DMS153 (cell line): Measurements from ENCODE around the gene CLK2.

Experiments used
- DNase-seq: peaks from one replicate; lab custom pipeline; 2025; lab: John Stamatoyannopoulos, UW

CLK2 gene

DNA sequence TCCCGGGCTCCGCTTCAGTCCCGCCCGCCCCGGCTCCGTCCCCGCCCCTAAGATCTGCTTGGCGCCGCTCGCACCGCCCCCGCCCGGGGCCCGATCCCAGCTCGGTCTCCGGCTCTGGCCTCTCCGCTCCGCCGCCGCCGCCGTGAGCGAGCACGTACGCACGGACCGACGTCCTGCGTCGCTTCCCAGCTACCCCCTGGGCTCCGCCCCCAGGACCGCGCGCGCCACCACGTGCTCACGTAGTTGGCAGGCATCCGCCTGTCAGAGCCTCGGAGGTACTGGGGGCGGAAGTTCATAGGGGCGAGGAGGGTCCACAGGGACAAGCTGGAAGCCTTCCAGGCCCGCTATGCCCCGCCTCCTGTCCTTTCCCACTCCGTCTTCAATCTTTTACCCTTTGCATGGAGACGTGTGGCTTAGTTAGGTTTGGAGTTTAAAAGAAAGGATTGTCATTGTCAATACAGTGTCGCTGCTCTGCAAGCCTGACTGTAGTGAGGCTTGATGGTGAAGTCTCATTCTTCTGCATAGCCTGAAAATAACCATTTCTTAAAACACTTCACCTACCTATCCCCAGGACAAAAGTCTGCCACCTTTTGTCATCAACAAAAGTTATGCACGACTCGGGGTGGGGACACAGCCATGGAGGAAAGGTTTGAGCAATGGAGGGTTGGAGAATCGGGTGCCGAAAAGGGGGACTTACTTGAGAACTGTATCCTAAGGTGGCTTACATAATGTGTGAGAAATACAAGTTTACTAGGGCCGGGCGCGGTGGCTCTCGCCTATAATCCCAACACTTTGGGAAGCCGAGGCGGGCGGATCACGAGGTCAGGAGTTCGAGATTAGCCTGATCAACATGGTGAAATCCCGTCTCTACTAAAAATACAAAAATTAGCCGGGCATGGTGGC is at the start of gene CLK2:
CLK2 (minus strand) TSS at position 162 of the 903 bp plus-strand sequence. CDS start 2,527 bp downstream, outside the sequence.
- peak; percentile 98 for DNase-seq

DNA sequence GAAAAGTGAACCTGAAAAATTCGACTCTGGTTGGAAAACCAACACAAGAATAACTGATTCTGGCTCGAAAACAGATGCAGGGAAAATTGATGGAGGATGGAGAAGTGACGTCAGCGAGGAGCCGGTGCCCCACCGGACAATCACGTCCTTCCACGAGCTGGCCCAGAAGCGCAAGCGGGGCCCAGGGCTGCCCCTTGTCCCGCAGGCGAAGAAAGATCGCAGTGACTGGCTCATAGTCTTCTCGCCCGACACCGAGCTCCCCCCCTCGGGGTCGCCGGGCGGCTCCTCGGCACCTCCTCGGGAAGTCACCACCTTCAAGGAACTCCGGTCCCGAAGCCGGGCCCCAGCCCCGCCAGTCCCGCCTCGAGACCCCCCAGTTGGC is 49.3 kb upstream of the CLK2 start:
- DNase-seq = no peak

DNA sequence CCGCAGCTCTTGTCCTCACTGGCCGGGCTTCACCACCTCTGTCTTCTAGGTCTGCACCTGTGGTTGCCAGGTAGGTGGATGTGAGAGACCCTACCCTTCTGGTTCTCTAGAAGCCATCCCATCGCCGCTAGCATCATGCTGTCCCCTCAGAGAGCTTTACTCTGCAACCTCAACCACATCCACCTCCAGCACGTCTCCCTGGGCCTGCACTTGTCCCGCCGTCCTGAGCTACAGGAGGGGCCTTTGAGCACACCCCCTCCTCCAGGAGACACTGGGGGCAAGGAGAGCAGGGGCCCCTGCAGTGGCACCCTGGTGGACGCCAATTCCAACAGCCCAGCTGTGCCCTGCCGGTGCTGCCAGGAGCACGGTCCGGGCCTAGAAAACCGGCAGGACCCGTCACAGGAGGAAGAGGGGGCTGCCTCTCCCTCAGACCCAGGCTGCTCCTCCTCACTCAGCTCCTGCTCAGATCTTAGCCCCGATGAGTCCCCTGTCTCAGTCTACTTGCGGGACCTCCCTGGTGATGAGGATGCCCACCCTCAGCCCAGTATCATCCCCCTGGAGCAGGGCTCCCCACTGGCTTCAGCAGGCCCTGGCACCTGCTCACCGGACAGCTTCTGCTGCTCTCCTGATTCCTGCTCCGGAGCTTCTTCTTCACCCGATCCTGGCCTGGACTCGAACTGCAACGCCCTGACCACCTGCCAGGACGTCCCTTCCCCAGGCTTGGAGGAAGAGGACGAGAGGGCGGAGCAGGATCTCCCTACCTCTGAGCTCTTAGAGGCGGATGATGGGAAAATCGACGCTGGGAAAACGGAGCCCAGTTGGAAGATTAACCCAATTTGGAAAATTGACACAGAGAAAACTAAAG is 48.6 kb upstream of the CLK2 start:
- DNase-seq = no peak

DNA sequence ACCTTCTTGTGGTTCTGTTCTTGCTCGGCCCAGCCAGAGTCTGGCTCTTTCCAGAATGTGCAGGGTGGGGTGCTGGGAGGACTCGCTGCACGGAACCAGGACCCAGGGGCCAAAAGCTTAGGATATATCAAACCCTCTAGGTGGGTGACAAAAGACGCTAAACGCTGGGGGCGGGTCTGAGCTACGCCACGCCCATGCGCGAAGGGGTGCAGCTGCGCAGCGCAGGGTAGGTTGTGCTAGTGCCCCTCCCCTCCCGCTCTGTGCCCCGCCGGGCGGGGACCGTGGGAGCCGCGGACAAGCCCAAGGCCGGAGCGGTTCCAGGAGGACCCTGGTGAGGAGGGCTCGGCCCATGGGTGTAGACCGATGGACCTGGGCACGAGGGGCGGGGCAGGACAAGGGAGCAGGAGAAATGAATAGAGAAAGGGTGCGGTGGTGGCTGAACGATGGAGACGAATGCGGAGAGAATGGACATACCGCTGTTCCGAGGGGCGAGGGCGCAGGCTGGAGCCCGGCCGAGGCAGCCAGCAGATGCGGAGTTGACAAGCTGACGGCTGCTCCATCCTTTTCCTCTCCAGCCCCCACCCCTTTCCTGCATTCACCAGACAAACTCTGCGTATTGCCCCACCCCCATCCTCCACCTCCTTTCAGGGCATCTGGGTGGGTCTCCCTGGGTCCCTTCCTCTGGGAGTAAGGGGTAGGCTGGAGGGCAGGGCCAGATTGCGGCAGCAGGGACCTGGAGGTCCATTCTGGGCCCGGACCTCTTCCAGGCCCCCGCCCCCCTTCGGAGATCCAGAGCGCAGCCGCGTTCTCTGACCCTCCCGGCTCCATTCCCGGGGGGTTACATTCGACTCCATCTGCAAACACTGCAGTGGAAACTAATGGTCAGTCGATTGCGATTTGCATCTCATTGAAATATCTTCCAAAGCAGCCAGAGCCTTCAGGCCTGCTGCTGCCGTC is 47.6 kb upstream of the CLK2 start, which contains the start of gene RUSC1:
RUSC1 (plus strand) TSS at position 234 of the 957 bp plus-strand sequence. CDS start 880 bp downstream, outside the sequence.
- DNase-seq = peak; percentile 43

DNA sequence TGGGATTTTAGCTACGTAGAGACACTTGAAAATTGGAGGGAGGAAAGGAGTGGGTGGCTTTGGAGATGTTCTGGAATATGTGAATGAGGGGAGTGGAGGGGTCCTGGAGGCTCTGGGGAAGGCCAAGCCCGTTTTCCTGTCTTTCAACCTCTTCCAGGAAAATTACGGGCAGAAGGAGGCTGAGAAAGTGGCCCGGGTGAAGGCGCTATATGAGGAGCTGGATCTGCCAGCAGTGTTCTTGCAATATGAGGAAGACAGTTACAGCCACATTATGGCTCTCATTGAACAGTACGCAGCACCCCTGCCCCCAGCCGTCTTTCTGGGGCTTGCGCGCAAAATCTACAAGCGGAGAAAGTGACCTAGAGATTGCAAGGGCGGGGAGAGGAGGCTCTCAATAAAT is 46.9 kb upstream of the CLK2 start:
- DNase-seq = no peak

DNA sequence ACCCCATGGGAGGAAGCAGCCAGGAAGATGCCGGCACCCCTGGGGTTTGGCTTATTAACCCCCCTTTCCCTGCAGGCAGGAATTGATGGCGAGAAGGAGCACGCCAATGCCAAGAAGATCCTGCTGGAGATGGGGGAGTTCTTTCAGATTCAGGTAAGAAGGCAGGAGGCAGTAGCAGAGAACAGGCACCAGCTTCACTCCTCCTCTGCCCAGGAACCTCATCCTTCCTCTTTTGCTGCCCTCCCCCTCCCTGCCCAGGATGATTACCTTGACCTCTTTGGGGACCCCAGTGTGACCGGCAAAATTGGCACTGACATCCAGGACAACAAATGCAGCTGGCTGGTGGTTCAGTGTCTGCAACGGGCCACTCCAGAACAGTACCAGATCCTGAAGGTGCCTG is 46.2 kb upstream of the CLK2 start:
- no peak for DNase-seq

DNA sequence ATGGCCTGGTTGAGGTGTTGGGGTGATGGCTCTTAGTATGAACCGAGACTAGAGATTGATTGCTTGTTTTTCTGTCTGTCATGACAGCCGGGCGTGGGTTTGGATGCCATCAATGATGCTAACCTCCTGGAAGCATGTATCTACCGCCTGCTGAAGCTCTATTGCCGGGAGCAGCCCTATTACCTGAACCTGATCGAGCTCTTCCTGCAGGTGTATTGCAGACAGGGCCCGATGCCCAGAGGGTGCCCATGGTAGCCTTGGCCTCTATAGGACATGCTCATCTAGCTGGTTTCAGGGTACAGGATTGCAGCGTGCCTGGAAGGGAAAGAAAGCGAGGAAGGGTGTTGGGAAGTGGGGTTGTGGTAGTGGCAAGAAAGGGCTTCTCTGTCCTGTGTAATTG is 44.8 kb upstream of the CLK2 start:
- DNase-seq = no peak

DNA sequence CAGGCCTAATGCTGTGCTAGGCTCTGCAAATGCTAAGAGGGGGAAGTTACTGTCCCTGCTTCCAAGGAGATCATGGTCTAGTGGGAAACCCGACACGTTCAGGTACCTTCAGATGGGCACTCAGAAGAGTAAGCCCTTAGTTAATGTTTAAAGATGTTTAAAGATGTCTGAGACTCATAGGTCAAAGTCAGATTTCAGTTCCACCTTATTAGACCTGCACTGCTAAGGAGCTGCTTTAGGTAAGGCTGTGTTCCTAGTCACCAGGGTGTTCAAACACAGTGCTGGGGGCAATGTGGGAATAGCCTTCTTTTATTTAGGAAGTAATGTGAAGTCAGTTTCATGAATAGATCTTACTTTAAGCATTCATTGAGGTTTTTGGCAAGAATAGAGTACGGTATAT is 43.6 kb upstream of the CLK2 start:
- no peak for DNase-seq

DNA sequence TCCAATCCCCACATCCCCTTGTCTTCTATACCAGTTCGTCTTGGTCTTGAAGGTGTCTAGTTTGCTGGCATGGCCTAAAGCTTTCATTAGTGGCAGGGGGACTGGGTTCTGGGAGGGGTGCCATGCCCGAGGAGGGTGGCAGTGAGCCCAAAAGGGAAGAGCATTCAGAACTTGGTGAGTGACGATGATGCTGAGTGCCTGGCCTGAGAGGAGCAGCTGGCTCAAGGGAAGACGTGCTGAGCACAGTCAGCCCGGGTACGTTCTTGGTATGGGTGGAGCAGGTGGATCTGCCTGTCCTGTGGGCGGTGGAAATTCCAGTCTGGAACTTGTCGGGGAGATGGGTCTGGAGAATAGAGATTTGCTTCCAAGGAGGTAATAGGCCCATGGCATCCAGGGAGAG is 40.0 kb upstream of the CLK2 start:
- DNase-seq = no peak

DNA sequence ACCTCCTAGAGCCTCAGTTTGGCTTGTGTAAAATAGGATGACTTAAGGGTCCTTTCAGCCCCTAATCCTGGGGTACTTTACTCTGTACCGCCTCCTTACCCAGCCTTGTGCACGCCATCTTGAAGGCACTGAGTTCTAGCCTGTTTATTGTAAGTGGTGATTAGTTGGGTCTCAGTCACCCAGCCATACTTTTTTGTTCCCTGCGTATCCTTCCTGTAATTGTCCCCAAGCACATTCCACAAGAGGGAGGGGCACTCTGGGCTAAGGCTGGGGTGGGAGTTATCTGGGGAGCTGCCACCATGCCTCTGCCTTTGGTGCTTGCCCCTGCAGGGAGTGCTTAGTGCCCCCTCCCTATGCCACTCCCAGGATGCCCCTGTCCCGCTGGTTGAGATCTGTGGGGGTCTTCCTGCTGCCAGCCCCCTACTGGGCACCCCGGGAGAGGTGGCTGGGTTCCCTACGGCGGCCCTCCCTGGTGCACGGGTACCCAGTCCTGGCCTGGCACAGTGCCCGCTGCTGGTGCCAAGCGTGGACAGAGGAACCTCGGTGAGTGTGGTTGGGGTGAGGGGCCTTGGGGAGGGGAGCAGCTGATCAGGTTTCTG is 36.2 kb upstream of the CLK2 start:
- DNase-seq = no peak

DNA sequence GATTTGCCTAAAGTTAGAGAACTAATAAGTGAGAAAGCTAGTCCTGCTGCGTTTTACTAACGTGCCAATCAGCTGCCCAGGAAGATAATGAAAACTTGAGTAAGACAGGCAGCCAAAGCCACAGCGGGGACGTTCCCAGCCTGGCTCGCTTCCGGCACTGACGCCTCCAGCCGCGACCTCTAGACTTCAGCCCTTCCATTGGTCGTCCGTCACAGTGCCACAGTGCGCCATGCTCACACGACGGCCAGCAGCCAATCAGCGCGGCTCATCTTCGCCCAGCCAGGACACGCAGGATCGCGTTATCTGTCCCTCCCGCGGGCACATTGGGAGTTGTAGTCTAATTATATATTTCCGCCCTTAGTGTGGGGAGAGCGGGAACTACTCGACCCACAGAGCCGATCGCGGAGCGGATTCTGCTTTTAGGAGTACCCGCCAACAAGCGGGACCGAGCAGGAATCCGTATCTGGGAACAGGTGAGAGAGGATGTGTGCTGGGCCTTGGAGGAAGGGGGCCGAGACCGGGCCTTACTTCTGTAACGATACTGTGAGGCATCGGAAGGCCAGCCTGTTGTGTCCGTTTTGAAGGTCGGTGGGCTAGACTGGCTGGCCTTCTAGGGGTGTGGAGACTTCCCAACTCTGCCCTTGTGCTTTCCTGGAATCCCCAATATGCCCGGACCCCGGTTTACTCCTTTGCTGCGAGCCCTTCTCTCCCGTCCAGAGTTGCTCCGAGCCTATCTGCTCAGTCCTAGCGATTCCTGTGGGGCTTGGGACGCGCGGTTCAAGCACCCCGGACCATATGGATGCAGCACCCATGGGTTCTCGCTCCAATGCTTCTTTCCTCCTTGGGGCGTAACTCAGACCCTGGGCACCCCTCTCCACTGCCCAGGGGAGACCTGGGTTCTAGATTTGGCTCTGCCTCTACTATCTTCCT is 35.5 kb upstream of the CLK2 start, which contains the start of gene FDPS:
FDPS (plus strand) TSS at position 374 of the 930 bp plus-strand sequence. CDS start 924 bp downstream, outside the sequence.
- DNase-seq = peak; percentile 100

DNA sequence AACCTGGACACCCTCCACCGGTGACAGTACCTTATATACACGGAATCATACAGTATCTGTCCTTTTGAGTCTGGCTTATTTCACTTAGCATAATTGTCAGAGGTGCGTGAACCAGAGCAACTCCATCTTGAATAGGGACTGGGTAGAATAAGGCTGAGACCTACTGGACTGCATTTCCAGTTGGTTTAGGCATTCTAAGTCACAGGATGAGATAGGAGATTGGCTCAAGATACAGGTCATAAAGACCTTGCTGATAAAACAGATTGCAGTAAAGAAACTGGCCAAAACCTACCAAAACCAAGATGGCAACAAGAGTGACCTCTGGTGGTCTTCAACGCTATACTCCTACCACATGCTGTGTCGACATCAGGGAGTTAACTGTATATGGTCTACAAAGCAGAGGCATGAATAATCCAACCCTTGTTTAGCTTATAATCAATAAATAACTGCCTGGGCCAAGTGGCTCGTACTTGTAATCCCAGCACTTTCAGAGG is 34.0 kb upstream of the CLK2 start:
- DNase-seq = peak; percentile 21

DNA sequence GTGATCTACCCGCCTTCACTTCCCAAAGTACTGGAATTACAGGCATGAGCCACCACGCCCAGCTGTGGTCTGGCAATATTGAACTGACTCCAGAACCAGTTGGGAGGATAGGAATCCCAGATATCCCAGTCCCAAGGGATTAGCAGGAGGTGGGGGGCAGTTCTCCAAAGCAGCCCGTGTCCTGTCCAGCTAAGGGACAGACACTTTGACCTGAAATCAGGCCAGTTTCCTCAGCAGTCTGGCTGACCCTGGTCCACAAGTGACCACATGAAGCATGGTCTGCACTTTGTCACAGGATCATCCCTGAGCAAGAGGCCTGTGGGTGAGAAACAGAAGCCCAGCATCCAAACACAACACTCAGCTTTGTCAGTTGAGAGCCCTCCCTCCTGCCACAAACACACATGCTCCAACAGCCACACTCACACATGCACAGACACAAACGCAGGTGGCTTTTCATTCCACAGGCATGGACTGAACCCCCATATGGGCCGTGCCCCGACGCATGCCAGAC is 32.6 kb upstream of the CLK2 start:
- DNase-seq = no peak

DNA sequence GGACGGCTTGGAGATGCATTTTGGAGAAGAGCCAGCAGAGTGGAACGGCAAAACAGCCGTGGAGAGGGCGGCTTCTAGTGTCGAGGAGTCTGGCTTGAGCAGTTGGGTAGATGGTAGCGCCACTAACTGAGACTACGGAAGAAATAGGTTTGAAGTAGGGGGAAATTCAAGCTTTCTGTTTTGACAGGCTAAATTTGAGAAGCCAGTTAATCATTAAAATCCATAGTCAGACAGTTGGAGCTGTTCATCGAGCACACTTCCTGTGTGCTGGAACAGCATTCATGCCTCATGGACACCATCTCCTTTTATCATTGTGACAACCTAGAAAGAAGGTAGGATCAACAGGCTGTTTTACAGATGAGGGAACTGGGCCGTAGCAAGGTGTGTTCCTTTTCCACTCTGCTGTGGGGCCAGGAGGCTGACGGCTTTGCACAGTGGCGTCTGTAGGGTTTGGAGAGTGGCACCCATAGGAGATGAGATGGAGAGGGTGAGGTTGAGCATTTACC is 31.3 kb upstream of the CLK2 start:
- no peak for DNase-seq

DNA sequence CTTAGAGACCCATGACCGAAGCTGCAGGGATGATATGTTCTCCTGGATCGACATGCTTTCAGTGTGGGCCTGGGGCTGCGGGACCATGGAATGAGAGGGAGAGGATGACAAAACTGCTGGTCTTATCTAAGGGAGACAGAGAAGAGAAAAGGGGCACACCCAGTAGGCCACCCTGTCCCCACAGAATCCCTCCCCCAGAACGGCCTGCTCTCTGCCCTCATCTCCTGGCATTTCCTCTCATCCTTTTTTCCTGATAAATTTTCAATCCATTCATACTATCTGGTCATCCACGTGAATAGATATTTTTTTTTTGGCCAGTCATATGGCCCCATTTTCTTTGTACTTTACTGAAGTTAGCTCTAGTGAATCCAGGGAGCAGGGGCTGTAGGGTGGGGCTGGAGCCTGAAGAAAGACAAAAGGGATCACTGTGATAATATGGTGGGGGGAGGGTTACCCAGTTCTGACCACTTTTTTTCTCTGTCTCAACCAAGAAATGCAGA is 28.1 kb upstream of the CLK2 start, which contains the start of gene PKLR:
PKLR (minus strand) TSS at position 97 of the 500 bp plus-strand sequence; CDS start at position 54, 43 bp downstream.
- DNase-seq = no peak

DNA sequence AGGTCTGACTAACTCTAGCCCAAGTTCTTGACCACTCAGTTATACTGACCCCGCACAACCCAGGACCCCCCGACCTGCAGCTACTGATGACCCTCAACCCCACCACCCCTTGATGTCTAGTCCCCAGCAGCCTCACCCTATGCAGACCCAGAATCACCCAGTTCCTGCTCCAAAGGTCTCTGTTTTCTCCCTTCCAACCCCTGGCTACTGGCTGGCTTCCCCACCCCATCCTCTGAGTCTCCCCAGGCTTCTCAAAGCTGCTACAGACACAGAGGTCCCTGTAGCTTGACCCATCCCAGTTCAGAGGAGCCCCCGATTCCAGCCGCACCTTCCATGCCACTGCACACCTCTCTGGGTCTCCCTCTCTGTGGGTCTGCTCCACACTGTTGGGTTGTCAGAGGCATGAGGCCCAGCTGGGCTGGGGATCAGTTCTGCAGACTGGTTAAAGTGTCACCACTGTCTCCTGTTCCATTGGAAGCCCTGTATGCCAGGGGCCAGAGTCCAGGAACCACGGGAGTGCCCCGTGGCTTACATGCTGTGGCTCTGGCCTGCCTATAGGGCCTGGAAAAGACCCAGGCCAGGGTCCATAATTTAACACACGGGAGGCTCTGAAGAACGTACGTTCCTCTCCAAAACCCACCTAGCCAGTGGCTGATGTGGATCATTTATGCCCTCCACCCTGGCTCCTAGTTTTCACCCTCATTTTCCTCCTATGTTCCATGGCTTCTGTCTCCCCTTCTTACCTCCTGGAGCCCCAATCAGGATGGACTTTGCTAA is 27.4 kb upstream of the CLK2 start:
- no peak for DNase-seq

DNA sequence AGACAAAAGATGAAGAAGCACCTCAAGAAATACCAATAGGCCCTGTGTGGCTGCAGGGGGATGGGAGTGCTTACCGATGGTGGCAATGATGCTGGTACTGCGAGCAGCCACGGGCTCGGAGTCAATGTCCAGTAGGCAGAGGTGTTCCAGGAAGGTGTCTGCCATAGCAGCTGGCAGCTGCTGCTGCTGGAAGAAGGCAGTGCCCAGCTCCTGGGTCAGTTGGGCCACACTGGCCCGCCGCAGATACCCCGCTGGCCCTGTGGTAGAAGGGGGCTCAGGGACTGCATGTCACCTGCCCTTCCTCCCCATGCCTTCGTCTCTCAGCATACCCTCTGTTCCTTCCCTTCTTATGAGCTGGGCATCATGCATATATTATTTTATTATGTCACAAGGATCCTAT is 26.7 kb upstream of the CLK2 start:
- DNase-seq = no peak

DNA sequence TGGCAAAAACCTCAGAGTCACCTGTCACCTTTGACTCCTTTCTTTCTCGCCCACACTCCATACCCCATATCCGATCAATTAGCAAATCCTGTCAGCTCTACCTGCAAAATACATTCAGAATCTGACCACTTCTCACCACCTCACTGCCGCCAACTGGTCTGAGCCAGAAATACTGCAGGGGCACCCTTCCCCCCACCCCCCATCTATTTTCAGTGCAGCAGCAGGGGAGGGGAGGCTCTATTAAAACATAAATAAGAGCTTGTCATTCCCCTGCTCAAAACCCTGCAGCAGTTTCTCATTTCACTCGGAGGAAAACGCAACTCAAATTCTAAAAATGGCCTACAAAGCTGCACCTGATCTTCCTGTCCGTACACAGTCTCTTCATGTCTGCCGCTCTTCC is 24.1 kb upstream of the CLK2 start:
- DNase-seq = no peak
